Subcutaneous abdominal adipose tissue (tissue), 5 donors: ENCODE data around the gene ZSWIM1.
"Not testable (repeated sequence)": the region's sequence is repeated elsewhere in the genome, so short reads cannot be mapped to it uniquely, and the experiment has no call there.

Experiments used
- H3K27ac ChIP-seq: one replicate; pipeline ENCODE4 v1.7.0; 2013; ENCODE audit warnings: low read depth, mild to moderate bottlenecking, inconsistent platforms, low read length, moderate library complexity
- H3K27me3 ChIP-seq, 5 donors: one replicate each; pipeline ENCODE4 v1.7.0; 2013; ENCODE audit warnings: low read length in 5 of 5, inconsistent platforms in 1 of 5; ENCODE audit not compliant: control insufficient read depth in 5 of 5, insufficient read depth in 4 of 5
- H3K36me3 ChIP-seq, 5 donors: one replicate each; pipeline ENCODE4 v1.7.0; 2013; ENCODE audit warnings: low read length in 5 of 5; ENCODE audit not compliant: control insufficient read depth in 5 of 5, insufficient read depth in 5 of 5
- H3K4me1 ChIP-seq, 5 donors: one replicate each; pipeline ENCODE4 v1.7.0; 2013; ENCODE audit warnings: low read length in 5 of 5, mild to moderate bottlenecking in 3 of 5, moderate library complexity in 1 of 5; ENCODE audit not compliant: control insufficient read depth in 5 of 5, insufficient read depth in 5 of 5
- H3K4me3 ChIP-seq, 5 donors: one replicate each; pipeline ENCODE4 v1.7.0; 2013; ENCODE audit warnings: low read length in 5 of 5, low read depth in 1 of 5
- H3K9ac ChIP-seq, 5 donors: one replicate each; pipeline ENCODE4 v1.7.0; 2013; ENCODE audit warnings: low read length in 5 of 5, mild to moderate bottlenecking in 4 of 5, moderate library complexity in 3 of 5
- H3K9me3 ChIP-seq, 5 donors: one replicate each; pipeline ENCODE4 v1.7.0; 2013; ENCODE audit warnings: low read length in 5 of 5; ENCODE audit not compliant: control insufficient read depth in 5 of 5
- donor health status: healthy.
- donor health status: healthy.
- donor health status: healthy.
- donor health status: healthy.
- donor health status: healthy.

The ZSWIM1 gene

GRCh38 chr20:45894797-45895196, 13.8 kb downstream of the ZSWIM1 start:
- Histone ChIP-seq H3K27ac (no peak overlapping the region), H3K36me3 (peaks cover 5 to 71% (median 64%) of the 10 kb centered on the region in 5 donors), H3K27me3 (no peaks in the 10 kb centered on the region), H3K9ac (no peak overlapping the region), H3K4me1 (peaks cover 5 to 35% (median 32%) of the 10 kb centered on the region in 5 donors), H3K4me3 (no peak overlapping the region), H3K9me3 (no peaks in the 10 kb centered on the region)

- Histone ChIP-seq H3K4me1 (peaks cover 3 to 17% (median 15%) of the 10 kb centered on the region in 5 donors), H3K9ac (no peak overlapping the region), H3K4me3 (no peak overlapping the region), H3K36me3 (peaks cover 9 to 88% (median 69%) of the 10 kb centered on the region in 5 donors), H3K27ac (no peak overlapping the region), H3K27me3 (no peaks in the 10 kb centered on the region), H3K9me3 (no peaks in the 10 kb centered on the region)
These were observed 15.7 kb downstream of the ZSWIM1 start for GRCh38 chr20:45896641-45897161.

- Histone ChIP-seq H3K27me3 (no peaks in the 10 kb centered on the region), H3K9me3 (no peaks in the 10 kb centered on the region), H3K36me3 (peaks cover 9 to 93% (median 74%) of the 10 kb centered on the region in 5 donors), H3K9ac (no peak overlapping the region), H3K4me1 (peaks cover 0 to 11% (median 10%) of the 10 kb centered on the region in 5 donors), H3K27ac (no peak overlapping the region), H3K4me3 (no peak overlapping the region)
These were observed 16.3 kb downstream of the ZSWIM1 start for GRCh38 chr20:45897289-45897688.

- no peak overlapping the region for H3K9ac ChIP-seq
- no peaks in the 10 kb centered on the region for H3K9me3 ChIP-seq
- H3K4me3 ChIP-seq = no peak overlapping the region
- H3K4me1 ChIP-seq = peaks cover 0 to 7% (median 6%) of the 10 kb centered on the region in 5 donors
- no peak overlapping the region for H3K27ac ChIP-seq
- H3K36me3 ChIP-seq = peaks cover 9 to 95% (median 77%) of the 10 kb centered on the region in 5 donors
- H3K27me3 ChIP-seq = no peaks in the 10 kb centered on the region
These were observed 16.7 kb downstream of the ZSWIM1 start for GRCh38 chr20:45897692-45898091.

- Histone ChIP-seq H3K9me3 (no peaks in the 10 kb centered on the region), H3K4me1 (peaks cover 0 to 3% (median 0%) of the 10 kb centered on the region in 5 donors), H3K27ac (no peak overlapping the region), H3K27me3 (no peaks in the 10 kb centered on the region), H3K36me3 (peaks cover 9 to 93% (median 72%) of the 10 kb centered on the region in 5 donors), H3K9ac (no peak overlapping the region), H3K4me3 (no peak overlapping the region)
These were observed 17.3 kb downstream of the ZSWIM1 start for GRCh38 chr20:45898285-45898684.

GRCh38 chr20:45899046-45899835, 18.2 kb downstream of the ZSWIM1 start:
- peaks cover 4 to 90% (median 67%) of the 10 kb centered on the region in 5 donors for H3K36me3 ChIP-seq
- H3K9me3 ChIP-seq = no peaks in the 10 kb centered on the region
- H3K27me3 ChIP-seq = no peaks in the 10 kb centered on the region
- no peak overlapping the region for H3K27ac ChIP-seq
- no peak overlapping the region for H3K9ac ChIP-seq
- H3K4me1 ChIP-seq = no peaks in the 10 kb centered on the region
- no peak overlapping the region for H3K4me3 ChIP-seq

- not testable (repeated sequence) for H3K9ac ChIP-seq, H3K27ac ChIP-seq, H3K9me3 ChIP-seq, H3K27me3 ChIP-seq, H3K4me1 ChIP-seq, H3K4me3 ChIP-seq
- H3K36me3 ChIP-seq = peaks cover 4 to 89% (median 70%) of the 10 kb centered on the region in 5 donors
These were observed 20.3 kb downstream of the ZSWIM1 start for GRCh38 chr20:45901332-45901731.

- Histone ChIP-seq H3K9ac (no peak overlapping the region), H3K27ac (no peak overlapping the region), H3K4me3 (no peak overlapping the region), H3K27me3 (no peaks in the 10 kb centered on the region), H3K4me1 (no peaks in the 10 kb centered on the region), H3K9me3 (no peaks in the 10 kb centered on the region), H3K36me3 (peaks cover 4 to 84% (median 62%) of the 10 kb centered on the region in 5 donors)
These were observed 21.2 kb downstream of the ZSWIM1 start for GRCh38 chr20:45902199-45902701.

- H3K27me3 ChIP-seq = no peaks in the 10 kb centered on the region
- no peak overlapping the region for H3K4me3 ChIP-seq
- peak overlapping the region in 1 of 5 donors; percentile 22 for H3K9ac ChIP-seq
- peaks cover 0 to 8% (median 7%) of the 10 kb centered on the region in 5 donors for H3K4me1 ChIP-seq
- H3K9me3 ChIP-seq = no peaks in the 10 kb centered on the region
- no peak overlapping the region for H3K27ac ChIP-seq
- H3K36me3 ChIP-seq = peaks cover 4 to 71% (median 43%) of the 10 kb centered on the region in 5 donors
These were observed 23.8 kb downstream of the ZSWIM1 start for GRCh38 chr20:45904583-45905504.
